Loucy (cell line): ENCODE data around the gene C10orf67.

Experiments
- H2AFZ ChIP-seq: fragments of 200-600 bp; sonication (generic); 2 replicates; pipeline ENCODE4 v1.6.0; 2016; ENCODE audit warnings: antibody characterized with exemption, mild to moderate bottlenecking, low read length, moderate library complexity
- H3F3A ChIP-seq: fragments of 200-600 bp; 2 replicates; pipeline ENCODE4 v1.6.0; 2016; ENCODE audit warnings: antibody characterized with exemption, low read depth, mild to moderate bottlenecking
- H3K27me3 ChIP-seq: fragments of 200-600 bp; sonication (generic); 2 replicates; pipeline ENCODE4 v1.6.1; 2014; ENCODE audit warnings: low read length, mild to moderate bottlenecking; ENCODE audit not compliant: insufficient read depth, poor library complexity, severe bottlenecking
- H3K36me3 ChIP-seq: fragments of 200-600 bp; sonication (generic); 2 replicates; pipeline ENCODE4 v1.6.1; 2016; ENCODE audit warnings: low read length; ENCODE audit not compliant: insufficient read depth
- H3K4me1 ChIP-seq: fragments of 200-600 bp; sonication (generic); 2 replicates; pipeline ENCODE4 v1.5.1; 2014; ENCODE audit warnings: low read length, mild to moderate bottlenecking; ENCODE audit not compliant: insufficient read depth, poor library complexity, severe bottlenecking
- H3K4me2 ChIP-seq: fragments of 200-600 bp; sonication (generic); 2 replicates; pipeline ENCODE4 v1.6.0; 2014; ENCODE audit warnings: antibody characterized with exemption, low read length, low read depth, mild to moderate bottlenecking; ENCODE audit not compliant: poor library complexity, severe bottlenecking
- H3K4me3 ChIP-seq: fragments of 200-600 bp; sonication (generic); 2 replicates; pipeline ENCODE4 v1.5.1; 2014; ENCODE audit warnings: low read length, mild to moderate bottlenecking, mixed read lengths; ENCODE audit not compliant: poor library complexity, severe bottlenecking
- H3K79me2 ChIP-seq: fragments of 200-600 bp; sonication (generic); 2 replicates; pipeline ENCODE4 v1.6.1; 2014; ENCODE audit warnings: low read length; ENCODE audit not compliant: insufficient read depth
- H3K9ac ChIP-seq: fragments of 200-600 bp; sonication (generic); 2 replicates; pipeline ENCODE4 v1.6.0; 2014; ENCODE audit warnings: mild to moderate bottlenecking, low read depth, low read length, moderate library complexity; ENCODE audit not compliant: poor library complexity, severe bottlenecking
- H3K9me2 ChIP-seq: fragments of 200-600 bp; sonication (generic); replicated peaks from 2 replicates; pipeline ENCODE4 v1.6.1; 2016; ENCODE audit warnings: low read depth, low read length, mixed read lengths
- H3K9me3 ChIP-seq: fragments of 200-600 bp; sonication (generic); 2 replicates; pipeline ENCODE4 v1.6.1; 2014; ENCODE audit warnings: mild to moderate bottlenecking, antibody characterized with exemption, low read length, low read depth; ENCODE audit not compliant: insufficient read depth
- H4K20me1 ChIP-seq: fragments of 200-600 bp; sonication (generic); 2 replicates; pipeline ENCODE4 v1.6.0; 2014; ENCODE audit warnings: antibody characterized with exemption, low read length, mild to moderate bottlenecking; ENCODE audit not compliant: insufficient read depth, poor library complexity, severe bottlenecking
- CTCF ChIP-seq: fragments of 200-600 bp; sonication (generic); conservative IDR thresholded peaks from 2 replicates; pipeline ENCODE4 v1.5.1; 2014; ENCODE audit warnings: mild to moderate bottlenecking, antibody characterized with exemption, low read length
- EZH2phosphoT487 ChIP-seq: fragments of 200-600 bp; IDR thresholded peaks from 2 replicates; pipeline ENCODE4 v1.6.1; 2018; ENCODE audit warnings: antibody characterized with exemption, mild to moderate bottlenecking, moderate library complexity, borderline replicate concordance

C10orf67 gene

GRCh38 chr10:23375366-23375765 is 30.8 kb upstream of the C10orf67 start:
- no peaks in the 10 kb centered on the region for H3K9me3 ChIP-seq
- H2AFZ ChIP-seq, result no peak overlapping the region
- H3K27me3 ChIP-seq, result peaks cover 4% of the 10 kb centered on the region
- no peaks in the 10 kb centered on the region for H3K79me2 ChIP-seq
- H3K4me2 ChIP-seq, result no peak overlapping the region
- H3K36me3 ChIP-seq, result no peaks in the 10 kb centered on the region
- no peak overlapping the region for H3K9ac ChIP-seq
- H3K9me2 ChIP-seq, result no peaks in the 10 kb centered on the region
- no peaks in the 10 kb centered on the region for H3F3A ChIP-seq
- no peaks in the 10 kb centered on the region for H4K20me1 ChIP-seq
- TF ChIP-seq CTCF (no peak), EZH2phosphoT487 (no peak)
- no peak overlapping the region for H3K4me3 ChIP-seq
- no peaks in the 10 kb centered on the region for H3K4me1 ChIP-seq

GRCh38 chr10:23373156-23373555 is 28.6 kb upstream of the C10orf67 start:
- no peaks in the 10 kb centered on the region for H3K27me3 ChIP-seq
- TF ChIP-seq CTCF (no peak), EZH2phosphoT487 (no peak)
- no peaks in the 10 kb centered on the region for H3K36me3 ChIP-seq
- H3F3A ChIP-seq, result no peaks in the 10 kb centered on the region
- no peak overlapping the region for H2AFZ ChIP-seq
- H3K4me2 ChIP-seq, result no peak overlapping the region
- H3K9ac ChIP-seq, result no peak overlapping the region
- peaks cover 12% of the 10 kb centered on the region for H3K4me1 ChIP-seq
- no peak overlapping the region for H3K4me3 ChIP-seq
- no peaks in the 10 kb centered on the region for H3K79me2 ChIP-seq
- no peaks in the 10 kb centered on the region for H4K20me1 ChIP-seq
- no peaks in the 10 kb centered on the region for H3K9me2 ChIP-seq
- H3K9me3 ChIP-seq, result no peaks in the 10 kb centered on the region

DNA sequence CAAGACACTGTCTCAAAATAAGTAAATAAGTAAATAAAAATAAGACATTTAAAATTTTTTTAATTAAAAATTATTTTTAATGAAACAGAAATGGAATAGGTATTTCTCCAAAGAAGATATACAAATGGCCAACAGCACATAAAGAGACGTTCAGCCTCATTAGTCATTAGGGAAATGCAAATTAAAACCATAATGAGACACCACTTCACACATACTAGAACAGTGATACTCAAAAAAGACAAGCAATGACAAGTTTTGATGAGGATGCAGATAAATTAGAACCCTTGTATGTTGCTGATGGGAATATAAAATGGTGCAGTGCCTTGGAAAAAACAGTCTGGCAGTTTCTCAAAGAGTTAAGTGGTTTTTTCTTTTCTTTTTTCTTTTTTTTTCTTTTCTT is 26.5 kb upstream of the C10orf67 start:
- H2AFZ ChIP-seq, result no peak overlapping the region
- H3K4me2 ChIP-seq, result no peak overlapping the region
- H3K9me2 ChIP-seq, result no peaks in the 10 kb centered on the region
- no peaks in the 10 kb centered on the region for H3K36me3 ChIP-seq
- H3K4me3 ChIP-seq, result no peak overlapping the region
- TF ChIP-seq EZH2phosphoT487 (no peak), CTCF (no peak)
- no peaks in the 10 kb centered on the region for H3K27me3 ChIP-seq
- no peaks in the 10 kb centered on the region for H3F3A ChIP-seq
- H3K9me3 ChIP-seq, result no peaks in the 10 kb centered on the region
- H3K79me2 ChIP-seq, result no peaks in the 10 kb centered on the region
- no peak overlapping the region for H3K9ac ChIP-seq
- H4K20me1 ChIP-seq, result no peaks in the 10 kb centered on the region
- H3K4me1 ChIP-seq, result peaks cover 15% of the 10 kb centered on the region
